PC-9 (cell line): ENCODE data around the gene RHOC.

Experiments
- EZH2 ChIP-seq: fragments of 200-600 bp; sonication (generic); IDR thresholded peaks from 2 replicates; pipeline ENCODE4 v1.8.0; 2017; ENCODE audit warnings: antibody characterized with exemption, low read depth
- TF ChIP-seq, protein P1 (sequence below): fragments of 200-600 bp; sonication (generic); conservative IDR thresholded peaks from 2 replicates; pipeline ENCODE4 v1.6.1; 2017; ENCODE audit warnings: mixed run types, antibody characterized with exemption, mild to moderate bottlenecking, moderate library complexity

- TF ChIP-seq, protein P1, sequence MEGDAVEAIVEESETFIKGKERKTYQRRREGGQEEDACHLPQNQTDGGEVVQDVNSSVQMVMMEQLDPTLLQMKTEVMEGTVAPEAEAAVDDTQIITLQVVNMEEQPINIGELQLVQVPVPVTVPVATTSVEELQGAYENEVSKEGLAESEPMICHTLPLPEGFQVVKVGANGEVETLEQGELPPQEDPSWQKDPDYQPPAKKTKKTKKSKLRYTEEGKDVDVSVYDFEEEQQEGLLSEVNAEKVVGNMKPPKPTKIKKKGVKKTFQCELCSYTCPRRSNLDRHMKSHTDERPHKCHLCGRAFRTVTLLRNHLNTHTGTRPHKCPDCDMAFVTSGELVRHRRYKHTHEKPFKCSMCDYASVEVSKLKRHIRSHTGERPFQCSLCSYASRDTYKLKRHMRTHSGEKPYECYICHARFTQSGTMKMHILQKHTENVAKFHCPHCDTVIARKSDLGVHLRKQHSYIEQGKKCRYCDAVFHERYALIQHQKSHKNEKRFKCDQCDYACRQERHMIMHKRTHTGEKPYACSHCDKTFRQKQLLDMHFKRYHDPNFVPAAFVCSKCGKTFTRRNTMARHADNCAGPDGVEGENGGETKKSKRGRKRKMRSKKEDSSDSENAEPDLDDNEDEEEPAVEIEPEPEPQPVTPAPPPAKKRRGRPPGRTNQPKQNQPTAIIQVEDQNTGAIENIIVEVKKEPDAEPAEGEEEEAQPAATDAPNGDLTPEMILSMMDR: no peak
- no peak for TF ChIP-seq EZH2
Observed at GRCh38 chr1:112703706-112704105, 3.2 kb downstream of the RHOC start.
